ENCODE measurements around the gene ZKSCAN2.

Gene ZKSCAN2

GRCh38 chr16:25257470-25257955, at the start of gene ZKSCAN2:
TSS of gene ZKSCAN2 (minus strand) at chr16:25257845. CDS start at chr16:25257127, 718 bp downstream.
- DNase-seq, result no peak

GRCh38 chr16:25299792-25300590, 42.3 kb upstream of the ZKSCAN2 start:
- no peak for DNase-seq

- no peak for DNase-seq
These were observed 40.7 kb upstream of the ZKSCAN2 start for GRCh38 chr16:25298165-25298872.

- DNase-seq, result no peak
These were observed 39.6 kb upstream of the ZKSCAN2 start for GRCh38 chr16:25297151-25297787.

GRCh38 chr16:25291580-25291979, 33.9 kb upstream of the ZKSCAN2 start:
- DNase-seq, result no peak

GRCh38 chr16:25289466-25289865, 31.8 kb upstream of the ZKSCAN2 start:
- no peak for DNase-seq

GRCh38 chr16:25279491-25279890, 21.8 kb upstream of the ZKSCAN2 start:
- no peak for DNase-seq

GRCh38 chr16:25271421-25271820, 13.8 kb upstream of the ZKSCAN2 start:
- DNase-seq, result no peak

- DNase-seq, result no peak
These were observed 12.9 kb upstream of the ZKSCAN2 start for GRCh38 chr16:25270577-25270976.

GRCh38 chr16:25269879-25270278, 12.2 kb upstream of the ZKSCAN2 start:
- no peak for DNase-seq

GRCh38 chr16:25265968-25266367, 8.3 kb upstream of the ZKSCAN2 start:
- DNase-seq, result no peak

GRCh38 chr16:25264597-25264996, 7.0 kb upstream of the ZKSCAN2 start:
- DNase-seq, result no peak

GRCh38 chr16:25260416-25260815, 2.8 kb upstream of the ZKSCAN2 start:
- no peak for DNase-seq

GRCh38 chr16:25258861-25259179, 1.2 kb upstream of the ZKSCAN2 start:
- no peak for DNase-seq

GRCh38 chr16:25257956-25258860, 563 bp upstream of the ZKSCAN2 start:
- DNase-seq, result no peak

- DNase-seq, result no peak
These were observed 763 bp downstream of the ZKSCAN2 start for GRCh38 chr16:25256695-25257469.

- DNase-seq, result no peak
These were observed 4.3 kb downstream of the ZKSCAN2 start for GRCh38 chr16:25253322-25253721.

- no peak for DNase-seq
These were observed 7.2 kb downstream of the ZKSCAN2 start for GRCh38 chr16:25250467-25250866.

- DNase-seq, result no peak
These were observed 21.7 kb downstream of the ZKSCAN2 start for GRCh38 chr16:25235991-25236390.

GRCh38 chr16:25228372-25228771, 29.3 kb downstream of the ZKSCAN2 start:
- DNase-seq, result no peak

- no peak for DNase-seq
These were observed 32.8 kb downstream of the ZKSCAN2 start for GRCh38 chr16:25224731-25225319.

GRCh38 chr16:25223964-25224363, 33.7 kb downstream of the ZKSCAN2 start:
- no peak for DNase-seq
